C4-2B (cell line): Measurements from ENCODE around the gene DMRTB1.

Source experiments
- CTCF ChIP-seq: fragments of 450-650 bp; conservative IDR thresholded peaks from 2 replicates; pipeline ENCODE4 v1.5.1; 2017; ENCODE audit warnings: mild to moderate bottlenecking
- ZFX ChIP-seq: fragments of 450-650 bp; IDR thresholded peaks from 2 replicates; pipeline ENCODE4 v1.6.1; 2017

DNA sequence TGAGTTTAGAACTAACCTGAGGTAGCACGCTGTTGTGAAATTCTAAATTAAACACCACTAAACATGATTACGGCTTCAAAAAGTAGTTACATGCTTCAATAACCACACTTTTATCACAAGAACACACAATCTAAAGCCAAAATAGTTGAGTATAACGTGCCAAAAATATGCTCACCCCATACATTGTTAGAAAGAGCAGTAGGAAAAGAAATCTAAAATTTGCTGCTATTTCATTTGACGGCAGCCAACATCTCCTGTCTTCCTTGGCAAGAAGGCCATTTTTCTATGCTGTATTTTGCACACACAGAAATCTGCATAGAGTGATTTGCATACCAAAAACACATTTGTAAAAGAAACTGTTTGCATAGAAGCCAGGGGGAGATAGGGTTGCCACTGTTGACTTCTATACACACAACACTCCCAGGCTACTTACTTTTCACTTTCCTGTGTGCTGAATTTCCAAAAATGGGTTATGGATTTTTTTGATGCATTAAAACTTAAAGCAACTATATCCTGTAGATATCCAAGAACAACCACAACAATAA lies 42.9 kb upstream of the DMRTB1 start:
- TF ChIP-seq CTCF (no peak), ZFX (no peak)
